ENCODE measurements around the gene VAV2.

Gene VAV2

GRCh38 chr9:133953621-133953975, 38.5 kb downstream of the VAV2 start:
- no peak for DNase-seq (ENCODE audit: low read depth)
- no peak overlapping the region for H3K4me3 ChIP-seq (ENCODE audit: low read length)
- no peak for TF ChIP-seq CTCF (IDR thresholded peaks at IDR 0.05; ENCODE audit: insufficient read depth, low read depth, low read length, missing control alignments)

- H3K4me3 ChIP-seq (ENCODE audit: low read length) = no peak overlapping the region
- no peak for DNase-seq (ENCODE audit: low read depth)
- TF ChIP-seq CTCF (IDR thresholded peaks at IDR 0.05; ENCODE audit: insufficient read depth, low read depth, low read length, missing control alignments) = no peak
Measured at GRCh38 chr9:133952598-133953550, 39.2 kb downstream of the VAV2 start.

GRCh38 chr9:133951265-133951664, 40.9 kb downstream of the VAV2 start:
- DNase-seq (ENCODE audit: low read depth) = no peak
- TF ChIP-seq CTCF (IDR thresholded peaks at IDR 0.05; ENCODE audit: insufficient read depth, low read depth, low read length, missing control alignments) = no peak
- H3K4me3 ChIP-seq (ENCODE audit: low read length) = no peak overlapping the region

- no peak for DNase-seq (ENCODE audit: low read depth)
- TF ChIP-seq CTCF (IDR thresholded peaks at IDR 0.05; ENCODE audit: insufficient read depth, low read depth, low read length, missing control alignments) = no peak
- no peak overlapping the region for H3K4me3 ChIP-seq (ENCODE audit: low read length)
Measured at GRCh38 chr9:133950629-133951111, 41.5 kb downstream of the VAV2 start.

- H3K4me3 ChIP-seq (ENCODE audit: low read length) = no peak overlapping the region
- no peak for DNase-seq (ENCODE audit: low read depth)
- no peak for TF ChIP-seq CTCF (IDR thresholded peaks at IDR 0.05; ENCODE audit: insufficient read depth, low read depth, low read length, missing control alignments)
Measured at GRCh38 chr9:133950192-133950591, 41.9 kb downstream of the VAV2 start.

- no peak for TF ChIP-seq CTCF (IDR thresholded peaks at IDR 0.05; ENCODE audit: insufficient read depth, low read depth, low read length, missing control alignments)
- no peak overlapping the region for H3K4me3 ChIP-seq (ENCODE audit: low read length)
- no peak for DNase-seq (ENCODE audit: low read depth)
Measured at GRCh38 chr9:133949486-133950061, 42.5 kb downstream of the VAV2 start.
